ENCODE measurements around the gene CDHR1. TPM values are rescaled to one million over a fixed set of nuclear protein-coding genes. Genes with fewer than 3 reads are reported as not detected.

The CDHR1 gene
- total RNA-seq, 1 experiment from 2014 or later, result not detected

GRCh38 chr10:84190621-84191020, 3.7 kb upstream of the CDHR1 start:
- DNase-seq, result no peak

GRCh38 chr10:84191106-84191505, 3.2 kb upstream of the CDHR1 start:
- Histone ChIP-seq H3K4me2 (ENCODE audit: low read depth, low read length, poor library complexity, severe bottlenecking) (no peak overlapping the region), H3K27ac (ENCODE audit: low read length) (no peak overlapping the region), H3K9me3 (ENCODE audit: low read length) (no peaks in the 10 kb centered on the region), H4K20me1 (ENCODE audit: insufficient read depth, low read depth, low read length) (no peaks in the 10 kb centered on the region), H3K9me2 (replicated peaks; ENCODE audit: insufficient read depth, low read length) (no peaks in the 10 kb centered on the region), H3K4me1 (ENCODE audit: low read length) (no peaks in the 10 kb centered on the region), H3K9ac (ENCODE audit: low read length) (no peak overlapping the region), H3K36me3 (ENCODE audit: insufficient read depth, low read length) (no peaks in the 10 kb centered on the region), H3K79me2 (ENCODE audit: low read length) (no peaks in the 10 kb centered on the region), H2AFZ (ENCODE audit: low read length) (no peak overlapping the region), H3K4me3 (ENCODE audit: low read length) (no peak overlapping the region), H3K27me3 (ENCODE audit: low read length) (no peaks in the 10 kb centered on the region)
- DNase-seq, result no peak

More at GRCh38 chr10:84190621-84191020, 3.7 kb upstream of the CDHR1 start:
- Histone ChIP-seq H3K27me3 (ENCODE audit: low read length) (no peaks in the 10 kb centered on the region), H3K4me2 (ENCODE audit: low read depth, low read length, poor library complexity, severe bottlenecking) (no peak overlapping the region), H3K4me1 (ENCODE audit: low read length) (no peaks in the 10 kb centered on the region), H3K4me3 (ENCODE audit: low read length) (no peak overlapping the region), H3K9ac (ENCODE audit: low read length) (no peak overlapping the region), H3K36me3 (ENCODE audit: insufficient read depth, low read length) (no peaks in the 10 kb centered on the region), H3K79me2 (ENCODE audit: low read length) (no peaks in the 10 kb centered on the region), H3K27ac (ENCODE audit: low read length) (no peak overlapping the region), H3K9me2 (replicated peaks; ENCODE audit: insufficient read depth, low read length) (no peaks in the 10 kb centered on the region), H3K9me3 (ENCODE audit: low read length) (no peaks in the 10 kb centered on the region), H4K20me1 (ENCODE audit: insufficient read depth, low read depth, low read length) (no peaks in the 10 kb centered on the region), H2AFZ (ENCODE audit: low read length) (no peak overlapping the region)

DNA sequence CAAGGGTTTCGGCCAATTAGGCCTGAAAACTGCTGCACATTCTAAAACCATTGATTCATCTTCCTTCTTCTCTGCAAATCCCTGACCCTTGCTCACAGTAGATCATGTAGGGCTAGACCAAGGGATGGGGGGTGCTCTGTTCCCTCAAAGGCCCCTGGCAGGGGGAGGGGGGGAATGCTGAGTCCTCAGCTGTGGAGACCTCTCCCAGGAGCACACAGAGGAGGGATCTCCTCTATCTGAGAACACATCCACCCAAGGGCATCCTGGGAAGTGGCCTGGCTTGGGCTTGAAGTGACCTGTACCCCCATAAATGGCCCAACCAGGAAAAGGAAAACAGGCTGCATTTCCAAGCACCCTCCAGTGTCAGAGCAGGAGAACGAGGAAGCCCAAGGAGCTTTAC, 1.0 kb upstream of the CDHR1 start:
- H3K27me3 ChIP-seq (ENCODE audit: low read length), result no peaks in the 10 kb centered on the region
- H3K27ac ChIP-seq (ENCODE audit: low read length), result no peak overlapping the region

GRCh38 chr10:84193846-84194423, 402 bp upstream of the CDHR1 start:
- Histone ChIP-seq H3K9ac (ENCODE audit: low read length) (no peak overlapping the region), H2AFZ (ENCODE audit: low read length) (no peak overlapping the region), H3K4me3 (ENCODE audit: low read length) (no peak overlapping the region)

More for the DNA sequence above, 1.0 kb upstream of the CDHR1 start:
- H3K4me3 ChIP-seq (ENCODE audit: low read length), result no peak overlapping the region
- H3K79me2 ChIP-seq (ENCODE audit: low read length), result no peaks in the 10 kb centered on the region
- H3K4me2 ChIP-seq (ENCODE audit: low read depth, low read length, poor library complexity, severe bottlenecking), result no peak overlapping the region
- no peaks in the 10 kb centered on the region for H3K36me3 ChIP-seq (ENCODE audit: insufficient read depth, low read length)
- DNase-seq, result no peak
- no peaks in the 10 kb centered on the region for H3K4me1 ChIP-seq (ENCODE audit: low read length)
- H3K9ac ChIP-seq (ENCODE audit: low read length), result no peak overlapping the region
- no peak overlapping the region for H2AFZ ChIP-seq (ENCODE audit: low read length)
- H4K20me1 ChIP-seq (ENCODE audit: insufficient read depth, low read depth, low read length), result no peaks in the 10 kb centered on the region
- H3K9me3 ChIP-seq (ENCODE audit: low read length), result no peaks in the 10 kb centered on the region
- no peaks in the 10 kb centered on the region for H3K9me2 ChIP-seq (replicated peaks; ENCODE audit: insufficient read depth, low read length)

GRCh38 chr10:84195044-84195830, 900 bp downstream of the CDHR1 start:
- Histone ChIP-seq H3K9me2 (replicated peaks; ENCODE audit: insufficient read depth, low read length) (no peaks in the 10 kb centered on the region), H3K4me3 (ENCODE audit: low read length) (no peak overlapping the region)

More at GRCh38 chr10:84193846-84194423, 402 bp upstream of the CDHR1 start:
- H3K36me3 ChIP-seq (ENCODE audit: insufficient read depth, low read length), result no peaks in the 10 kb centered on the region
- H3K4me2 ChIP-seq (ENCODE audit: low read depth, low read length, poor library complexity, severe bottlenecking), result no peak overlapping the region
- no peaks in the 10 kb centered on the region for H4K20me1 ChIP-seq (ENCODE audit: insufficient read depth, low read depth, low read length)
- H3K27ac ChIP-seq (ENCODE audit: low read length), result no peak overlapping the region
- H3K27me3 ChIP-seq (ENCODE audit: low read length), result no peaks in the 10 kb centered on the region
- H3K9me3 ChIP-seq (ENCODE audit: low read length), result no peaks in the 10 kb centered on the region
- DNase-seq, result no peak
- no peaks in the 10 kb centered on the region for H3K9me2 ChIP-seq (replicated peaks; ENCODE audit: insufficient read depth, low read length)
- no peaks in the 10 kb centered on the region for H3K79me2 ChIP-seq (ENCODE audit: low read length)
- no peaks in the 10 kb centered on the region for H3K4me1 ChIP-seq (ENCODE audit: low read length)

GRCh38 chr10:84196083-84196482, 1.7 kb downstream of the CDHR1 start:
- no peaks in the 10 kb centered on the region for H3K9me2 ChIP-seq (replicated peaks; ENCODE audit: insufficient read depth, low read length)
- H3K9ac ChIP-seq (ENCODE audit: low read length), result no peak overlapping the region
- no peak overlapping the region for H3K27ac ChIP-seq (ENCODE audit: low read length)
- no peaks in the 10 kb centered on the region for H3K9me3 ChIP-seq (ENCODE audit: low read length)
- H3K27me3 ChIP-seq (ENCODE audit: low read length), result no peaks in the 10 kb centered on the region
- H3K4me1 ChIP-seq (ENCODE audit: low read length), result no peaks in the 10 kb centered on the region
- H4K20me1 ChIP-seq (ENCODE audit: insufficient read depth, low read depth, low read length), result no peaks in the 10 kb centered on the region
- H3K79me2 ChIP-seq (ENCODE audit: low read length), result no peaks in the 10 kb centered on the region
- no peak overlapping the region for H3K4me3 ChIP-seq (ENCODE audit: low read length)
- H3K36me3 ChIP-seq (ENCODE audit: insufficient read depth, low read length), result no peaks in the 10 kb centered on the region
- DNase-seq, result no peak
- no peak overlapping the region for H3K4me2 ChIP-seq (ENCODE audit: low read depth, low read length, poor library complexity, severe bottlenecking)
- no peak overlapping the region for H2AFZ ChIP-seq (ENCODE audit: low read length)

More at GRCh38 chr10:84195044-84195830, 900 bp downstream of the CDHR1 start:
- no peak for DNase-seq
- Histone ChIP-seq H3K36me3 (ENCODE audit: insufficient read depth, low read length) (no peaks in the 10 kb centered on the region), H3K4me2 (ENCODE audit: low read depth, low read length, poor library complexity, severe bottlenecking) (no peak overlapping the region), H3K27ac (ENCODE audit: low read length) (no peak overlapping the region), H3K27me3 (ENCODE audit: low read length) (no peaks in the 10 kb centered on the region), H3K79me2 (ENCODE audit: low read length) (no peaks in the 10 kb centered on the region), H3K9me3 (ENCODE audit: low read length) (no peaks in the 10 kb centered on the region), H2AFZ (ENCODE audit: low read length) (no peak overlapping the region), H3K4me1 (ENCODE audit: low read length) (no peaks in the 10 kb centered on the region), H3K9ac (ENCODE audit: low read length) (no peak overlapping the region), H4K20me1 (ENCODE audit: insufficient read depth, low read depth, low read length) (no peaks in the 10 kb centered on the region)

- Histone ChIP-seq H3K4me2 (ENCODE audit: low read depth, low read length, poor library complexity, severe bottlenecking) (no peak overlapping the region), H3K4me3 (ENCODE audit: low read length) (no peak overlapping the region), H3K27ac (ENCODE audit: low read length) (no peak overlapping the region), H3K79me2 (ENCODE audit: low read length) (no peaks in the 10 kb centered on the region), H3K27me3 (ENCODE audit: low read length) (no peaks in the 10 kb centered on the region), H3K4me1 (ENCODE audit: low read length) (no peaks in the 10 kb centered on the region), H4K20me1 (ENCODE audit: insufficient read depth, low read depth, low read length) (no peaks in the 10 kb centered on the region), H3K9me2 (replicated peaks; ENCODE audit: insufficient read depth, low read length) (no peaks in the 10 kb centered on the region), H2AFZ (ENCODE audit: low read length) (no peak overlapping the region), H3K36me3 (ENCODE audit: insufficient read depth, low read length) (no peaks in the 10 kb centered on the region), H3K9ac (ENCODE audit: low read length) (no peak overlapping the region), H3K9me3 (ENCODE audit: low read length) (no peaks in the 10 kb centered on the region)
- no peak for DNase-seq
Observed at GRCh38 chr10:84196941-84197340, 2.6 kb downstream of the CDHR1 start.

- Histone ChIP-seq H2AFZ (ENCODE audit: low read length) (no peak overlapping the region), H3K4me2 (ENCODE audit: low read depth, low read length, poor library complexity, severe bottlenecking) (no peak overlapping the region), H3K9me2 (replicated peaks; ENCODE audit: insufficient read depth, low read length) (no peaks in the 10 kb centered on the region), H3K9me3 (ENCODE audit: low read length) (no peaks in the 10 kb centered on the region), H3K27ac (ENCODE audit: low read length) (no peak overlapping the region), H3K4me1 (ENCODE audit: low read length) (no peaks in the 10 kb centered on the region), H3K79me2 (ENCODE audit: low read length) (no peaks in the 10 kb centered on the region), H4K20me1 (ENCODE audit: insufficient read depth, low read depth, low read length) (no peaks in the 10 kb centered on the region), H3K36me3 (ENCODE audit: insufficient read depth, low read length) (no peaks in the 10 kb centered on the region), H3K4me3 (ENCODE audit: low read length) (no peak overlapping the region), H3K9ac (ENCODE audit: low read length) (no peak overlapping the region), H3K27me3 (ENCODE audit: low read length) (no peaks in the 10 kb centered on the region)
- no peak for DNase-seq
Observed at GRCh38 chr10:84197643-84198042, 3.3 kb downstream of the CDHR1 start.

Measured in Karpas-422 (cell line).